ENCODE results near the gene ARL15. TPM values are rescaled to one million over a fixed set of nuclear protein-coding genes. Genes with fewer than 3 reads are reported as not detected.

Gene ARL15
- total RNA-seq, 4 donors from 2014 or later = 10.6 to 24.0 (median 18.9) TPM

DNA sequence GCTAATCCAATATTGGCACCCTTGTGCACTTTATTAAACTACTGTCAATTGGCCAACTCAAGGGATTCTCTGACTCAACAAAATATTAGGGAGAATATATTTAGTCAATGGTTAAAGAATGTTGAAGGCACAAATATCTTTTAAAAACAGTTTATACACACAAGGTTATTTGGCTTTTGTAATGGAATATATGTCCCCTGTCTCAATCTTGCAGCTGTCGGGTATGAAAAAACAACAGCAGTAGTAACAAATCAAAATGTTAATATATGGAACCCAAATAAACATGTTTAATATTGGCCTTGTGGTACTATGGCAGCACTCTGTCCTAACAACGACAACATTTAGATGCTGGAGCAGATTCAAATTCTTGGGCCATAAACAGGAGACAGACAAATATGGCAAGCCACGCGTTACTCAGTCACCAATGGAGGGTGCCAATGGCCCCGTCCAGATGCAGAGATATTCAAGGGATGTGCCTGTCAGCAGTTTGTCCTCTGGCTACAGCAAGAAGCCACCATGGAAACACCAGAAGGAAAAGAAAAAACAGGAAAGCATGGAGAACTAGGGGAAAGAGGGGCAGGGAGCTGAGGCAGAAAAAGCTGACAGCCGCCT, 408.0 kb downstream of the ARL15 start:
- TF ChIP-seq POLR2A (IDR thresholded peaks at IDR 0.05) = no peak
- no peaks in the 10 kb centered on the region for H3K4me1 ChIP-seq
- no peak for ATAC-seq
- no peaks in the 10 kb centered on the region for H3K9me3 ChIP-seq
- H3K27me3 ChIP-seq = no peaks in the 10 kb centered on the region
- H3K4me3 ChIP-seq = no peak overlapping the region
- 82 to 95% methylated on average over 5 to 6 of the region's 6 CpGs for WGBS, 2 donors (ENCODE audit: low coverage in 1 of 2)
- no peak overlapping the region for H3K27ac ChIP-seq
- H3K36me3 ChIP-seq = no peaks in the 10 kb centered on the region

DNA sequence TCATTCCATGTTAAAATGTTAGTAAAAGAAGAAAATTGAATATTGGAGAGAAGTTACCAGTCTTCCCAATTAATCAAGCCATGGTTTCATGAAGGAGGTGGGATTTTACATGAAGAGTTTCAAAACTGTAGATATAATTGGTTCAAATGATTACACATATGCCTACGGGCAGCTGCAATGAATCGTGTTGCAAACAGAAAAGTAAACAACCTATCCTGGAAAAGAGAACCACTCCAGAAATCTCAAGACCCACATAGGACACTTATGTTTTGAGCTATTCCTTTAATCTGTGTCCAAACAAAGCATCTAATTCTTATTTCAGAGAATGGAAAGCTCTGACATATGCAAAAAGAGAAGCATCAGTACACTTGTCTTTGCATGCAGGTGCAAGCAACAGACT, 409.7 kb downstream of the ARL15 start:
- H3K9me3 ChIP-seq = no peaks in the 10 kb centered on the region
- TF ChIP-seq POLR2AphosphoS5 (IDR thresholded peaks at IDR 0.05) (no peak), POLR2A (IDR thresholded peaks at IDR 0.05) (no peak), EP300 (IDR thresholded peaks at IDR 0.05) (no peak)
- TF ChIP-seq, protein P1, sequence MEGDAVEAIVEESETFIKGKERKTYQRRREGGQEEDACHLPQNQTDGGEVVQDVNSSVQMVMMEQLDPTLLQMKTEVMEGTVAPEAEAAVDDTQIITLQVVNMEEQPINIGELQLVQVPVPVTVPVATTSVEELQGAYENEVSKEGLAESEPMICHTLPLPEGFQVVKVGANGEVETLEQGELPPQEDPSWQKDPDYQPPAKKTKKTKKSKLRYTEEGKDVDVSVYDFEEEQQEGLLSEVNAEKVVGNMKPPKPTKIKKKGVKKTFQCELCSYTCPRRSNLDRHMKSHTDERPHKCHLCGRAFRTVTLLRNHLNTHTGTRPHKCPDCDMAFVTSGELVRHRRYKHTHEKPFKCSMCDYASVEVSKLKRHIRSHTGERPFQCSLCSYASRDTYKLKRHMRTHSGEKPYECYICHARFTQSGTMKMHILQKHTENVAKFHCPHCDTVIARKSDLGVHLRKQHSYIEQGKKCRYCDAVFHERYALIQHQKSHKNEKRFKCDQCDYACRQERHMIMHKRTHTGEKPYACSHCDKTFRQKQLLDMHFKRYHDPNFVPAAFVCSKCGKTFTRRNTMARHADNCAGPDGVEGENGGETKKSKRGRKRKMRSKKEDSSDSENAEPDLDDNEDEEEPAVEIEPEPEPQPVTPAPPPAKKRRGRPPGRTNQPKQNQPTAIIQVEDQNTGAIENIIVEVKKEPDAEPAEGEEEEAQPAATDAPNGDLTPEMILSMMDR (IDR thresholded peaks at IDR 0.05) = no peak

DNA sequence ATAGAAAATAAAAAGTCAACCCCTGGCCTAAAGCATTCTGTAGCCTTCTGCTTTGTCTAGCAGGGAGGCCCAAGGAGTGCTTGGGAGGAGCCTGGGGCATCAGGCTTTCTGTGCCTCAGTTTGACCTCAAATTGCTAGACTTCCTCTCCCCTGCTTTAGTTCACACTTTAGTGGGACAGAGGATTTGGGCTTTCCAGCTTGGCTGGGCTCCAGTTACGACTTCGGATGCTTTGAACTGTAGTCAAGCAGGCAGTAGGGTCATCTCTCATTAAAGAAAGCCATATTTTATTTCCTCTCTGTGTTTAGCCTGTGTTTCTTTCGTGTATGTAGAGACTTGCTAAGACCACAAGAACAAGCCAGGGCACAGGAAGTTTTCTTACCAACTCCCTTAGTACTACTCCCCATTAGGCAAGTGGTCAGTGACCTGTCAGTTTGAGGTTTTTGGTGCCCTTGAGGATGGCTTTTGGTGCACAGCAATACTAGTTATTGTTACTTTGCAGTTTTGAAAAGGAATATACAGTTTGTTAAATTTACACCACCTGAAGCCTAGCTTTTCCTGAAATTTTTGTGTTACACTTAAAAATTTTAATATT, 415.2 kb downstream of the ARL15 start:
- WGBS, 2 donors (ENCODE audit: low coverage in 1 of 2) = no CpG with 5 or more reads among the region's 3 CpGs
- TF ChIP-seq POLR2A (IDR thresholded peaks at IDR 0.05) (no peak), EP300 (IDR thresholded peaks at IDR 0.05) (no peak), POLR2AphosphoS5 (IDR thresholded peaks at IDR 0.05) (no peak)
- TF ChIP-seq, protein P1 (IDR thresholded peaks at IDR 0.05) = no peak
- no peak for ATAC-seq

More for the DNA sequence above, 409.7 kb downstream of the ARL15 start:
- Histone ChIP-seq H3K4me1 (no peaks in the 10 kb centered on the region), H3K27ac (no peak overlapping the region), H3K4me3 (no peak overlapping the region), H3K36me3 (no peaks in the 10 kb centered on the region), H3K27me3 (no peaks in the 10 kb centered on the region)
- WGBS, 2 donors (ENCODE audit: low coverage in 1 of 2) = 62 to 68% methylated on average over 2 of the region's 2 CpGs
- no peak for ATAC-seq

DNA sequence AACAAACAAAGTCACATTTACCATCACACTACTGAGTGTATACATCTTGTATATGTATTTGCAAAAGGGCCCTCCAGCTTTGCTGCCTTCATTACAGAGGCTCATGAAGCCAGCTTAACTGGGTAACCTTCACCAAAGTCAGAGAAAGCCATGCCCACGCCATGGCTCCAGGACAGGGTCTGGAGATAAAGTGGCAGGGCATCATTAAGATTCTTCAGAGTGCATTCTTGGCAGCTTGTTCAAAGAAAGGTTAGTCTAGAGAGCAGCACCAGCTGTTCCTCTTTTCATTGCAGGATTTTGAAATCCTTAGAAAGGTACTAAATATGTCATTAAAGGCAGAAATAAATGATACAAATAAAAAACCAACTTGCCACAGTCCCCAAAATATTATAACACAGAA, 416.7 kb downstream of the ARL15 start:
- TF ChIP-seq, protein P1 (IDR thresholded peaks at IDR 0.05) = no peak
- TF ChIP-seq EP300 (IDR thresholded peaks at IDR 0.05) (no peak), POLR2A (IDR thresholded peaks at IDR 0.05) (no peak), POLR2AphosphoS5 (IDR thresholded peaks at IDR 0.05) (no peak)
- H3K27ac ChIP-seq = no peak overlapping the region
- 43% methylated on average over 1 of the region's 1 CpG; no CpG with 5 or more reads in 1 of the 2 donors for WGBS, 2 donors (ENCODE audit: low coverage in 1 of 2)
- no peaks in the 10 kb centered on the region for H3K36me3 ChIP-seq
- no peaks in the 10 kb centered on the region for H3K27me3 ChIP-seq
- no peaks in the 10 kb centered on the region for H3K4me1 ChIP-seq
- no peak for ATAC-seq
- no peaks in the 10 kb centered on the region for H3K9me3 ChIP-seq
- no peak overlapping the region for H3K4me3 ChIP-seq

More for the DNA sequence above, 415.2 kb downstream of the ARL15 start:
- H3K4me1 ChIP-seq = no peaks in the 10 kb centered on the region
- no peak overlapping the region for H3K4me3 ChIP-seq
- H3K27ac ChIP-seq = no peak overlapping the region
- H3K36me3 ChIP-seq = no peaks in the 10 kb centered on the region
- no peaks in the 10 kb centered on the region for H3K27me3 ChIP-seq
- H3K9me3 ChIP-seq = no peaks in the 10 kb centered on the region

DNA sequence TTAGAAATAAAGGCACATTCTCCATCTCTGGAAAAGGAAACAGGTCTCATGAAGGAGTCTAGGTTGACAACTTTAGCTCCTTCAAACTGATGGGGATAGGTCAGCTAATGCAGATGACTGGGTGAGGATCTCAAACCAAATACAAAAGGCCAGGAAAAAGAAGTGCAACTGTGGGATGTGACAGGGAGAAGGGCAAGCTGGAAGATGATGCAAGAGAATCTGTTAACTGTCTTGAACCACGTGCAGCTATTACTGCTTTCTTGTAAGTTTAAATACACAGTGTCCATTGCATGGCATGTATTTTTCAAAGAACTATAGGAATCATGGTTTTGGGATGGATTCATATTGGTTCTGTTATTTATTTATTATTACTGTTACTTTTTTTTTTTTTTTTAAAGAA, 418.1 kb downstream of the ARL15 start:
- ATAC-seq = no peak
- WGBS, 2 donors (ENCODE audit: low coverage in 1 of 2) = 60 to 88% methylated on average over 1 of the region's 1 CpG
- Histone ChIP-seq H3K4me1 (no peaks in the 10 kb centered on the region), H3K36me3 (no peaks in the 10 kb centered on the region), H3K9me3 (no peaks in the 10 kb centered on the region), H3K27me3 (no peaks in the 10 kb centered on the region), H3K27ac (no peak overlapping the region), H3K4me3 (no peak overlapping the region)
- TF ChIP-seq POLR2A (IDR thresholded peaks at IDR 0.05) (no peak), POLR2AphosphoS5 (IDR thresholded peaks at IDR 0.05) (no peak), EP300 (IDR thresholded peaks at IDR 0.05) (no peak)
- TF ChIP-seq, protein P1 (IDR thresholded peaks at IDR 0.05) = no peak
